ENCODE measurements around the gene MOCS3. TPM values are rescaled to one million over a fixed set of nuclear protein-coding genes. Genes with fewer than 3 reads are reported as not detected.
A peak's percentile ranks its signal among the peaks of the same experiment; 100 is the strongest.

Gene MOCS3
- total and polyA plus RNA-seq, 4 donors, result 1.0 to 3.2 (median 2.6) TPM

- intact Hi-C loops (cut with DNase I), result no loop called here
- ATAC-seq (ENCODE audit: low FRiP score) (no peak), DNase-seq (peak; percentile 48 to 82)
- Histone ChIP-seq H3K27ac (ENCODE audit: low read depth in 1 of 2, low read length in 2 of 2) (peak overlapping the region; percentile 20 to 94), H3K9me3 (ENCODE audit: control insufficient read depth, low read length) (no peaks in the 10 kb centered on the region), H3K36me3 (ENCODE audit: control insufficient read depth in 1 of 2, insufficient read depth in 2 of 2, low read length in 1 of 2) (no peaks in the 10 kb centered on the region), H3K4me3 (ENCODE audit: low read length in 2 of 2) (peak overlapping the region; percentile 74 to 95), H3K4me1 (ENCODE audit: control insufficient read depth in 1 of 2, insufficient read depth in 2 of 2, low read length in 2 of 2) (peaks cover 0 to under 1% of the 10 kb centered on the region in 2 donors), H3K27me3 (ENCODE audit: control insufficient read depth in 1 of 2, insufficient read depth in 2 of 2, low read length in 1 of 2) (no peaks in the 10 kb centered on the region)
- whole genome bisulfite sequencing, 2 donors, result 0 to 1% methylated on average over 49 to 79 of the region's 79 CpGs
Measured at GRCh38 chr20:50930139-50930975, 28.3 kb upstream of the MOCS3 start.

DNA sequence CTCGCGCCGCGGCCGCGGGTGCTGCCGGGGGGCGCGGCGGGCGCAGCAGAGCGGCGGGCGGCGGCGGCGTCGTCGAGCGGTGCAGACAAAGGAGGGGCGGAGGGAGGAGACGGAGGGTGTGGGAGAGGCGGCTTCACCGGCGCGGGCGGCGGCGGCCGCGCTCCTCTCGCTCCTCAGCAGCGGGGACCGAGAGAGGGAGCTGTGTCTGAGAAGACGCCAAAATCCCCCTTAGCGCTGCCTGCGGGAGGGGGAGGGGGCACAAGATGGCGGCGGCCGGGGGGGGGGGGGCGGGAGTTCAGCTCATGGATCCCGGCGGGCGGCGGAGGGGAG lies 27.7 kb upstream of the MOCS3 start:
- intact Hi-C loops (cut with DNase I), result loop anchor here in 1 of 2 donors (1.0 kb wide), 2 partner anchors 27 to 113 kb away; partner anchors contain the start of genes DPM1 and MOCS3
- DNase-seq (no peak), ATAC-seq (ENCODE audit: low FRiP score) (peak; percentile 67)
- peak overlapping the region; percentile 94 to 97 for H3K27ac ChIP-seq (ENCODE audit: low read depth in 1 of 2, low read length in 2 of 2)
- H3K4me1 ChIP-seq (ENCODE audit: control insufficient read depth in 1 of 2, insufficient read depth in 2 of 2, low read length in 2 of 2), result no peaks in the 10 kb centered on the region
- H3K27me3 ChIP-seq (ENCODE audit: control insufficient read depth in 1 of 2, insufficient read depth in 2 of 2, low read length in 1 of 2), result no peaks in the 10 kb centered on the region
- peaks cover 0 to 2% of the 10 kb centered on the region in 2 donors for H3K36me3 ChIP-seq (ENCODE audit: control insufficient read depth in 1 of 2, insufficient read depth in 2 of 2, low read length in 1 of 2)
- no peaks in the 10 kb centered on the region for H3K9me3 ChIP-seq (ENCODE audit: control insufficient read depth, low read length)
- peak overlapping the region; percentile 74 to 95 for H3K4me3 ChIP-seq (ENCODE audit: low read length in 2 of 2)
- WGBS, 2 donors, result 0 to 1% methylated on average over 2 to 44 of the region's 45 CpGs

GRCh38 chr20:50931306-50932015 lies 27.2 kb upstream of the MOCS3 start, which contains the start of gene ADNP:
Gene ADNP (minus strand): TSS chr20:50931437. CDS start chr20:50903996, 27,441 bp downstream.
- H3K36me3 ChIP-seq (ENCODE audit: control insufficient read depth in 1 of 2, insufficient read depth in 2 of 2, low read length in 1 of 2), result peaks cover 0 to 2% of the 10 kb centered on the region in 2 donors
- H3K27ac ChIP-seq (ENCODE audit: low read depth in 1 of 2, low read length in 2 of 2), result peak within 1 kb of the TSS; percentile 94 to 97
- 0 to 1% methylated on average over 37 to 58 of the region's 58 CpGs for WGBS, 2 donors
- no peaks in the 10 kb centered on the region for H3K9me3 ChIP-seq (ENCODE audit: control insufficient read depth, low read length)
- intact Hi-C loops (cut with DNase I), result loop anchor here in 1 of 2 donors (1.0 kb wide), 2 partner anchors 27 to 113 kb away; partner anchors contain the start of genes DPM1 and MOCS3
- peak; percentile 95 to 96 for DNase-seq
- H3K4me3 ChIP-seq (ENCODE audit: low read length in 2 of 2), result peak within 1 kb of the TSS; percentile 74 to 95
- peak; percentile 96 for ATAC-seq (ENCODE audit: low FRiP score)
- H3K4me1 ChIP-seq (ENCODE audit: control insufficient read depth in 1 of 2, insufficient read depth in 2 of 2, low read length in 2 of 2), result no peaks in the 10 kb centered on the region
- H3K27me3 ChIP-seq (ENCODE audit: control insufficient read depth in 1 of 2, insufficient read depth in 2 of 2, low read length in 1 of 2), result no peaks in the 10 kb centered on the region

- H3K9me3 ChIP-seq (ENCODE audit: control insufficient read depth, low read length), result no peaks in the 10 kb centered on the region
- intact Hi-C loops (cut with DNase I), result no loop called here
- WGBS, 2 donors, result 31 to 34% methylated on average over 6 of the region's 6 CpGs
- no peaks in the 10 kb centered on the region for H3K27me3 ChIP-seq (ENCODE audit: control insufficient read depth in 1 of 2, insufficient read depth in 2 of 2, low read length in 1 of 2)
- no peaks in the 10 kb centered on the region for H3K4me1 ChIP-seq (ENCODE audit: control insufficient read depth in 1 of 2, insufficient read depth in 2 of 2, low read length in 2 of 2)
- peaks cover 0 to 2% of the 10 kb centered on the region in 2 donors for H3K36me3 ChIP-seq (ENCODE audit: control insufficient read depth in 1 of 2, insufficient read depth in 2 of 2, low read length in 1 of 2)
- ATAC-seq (ENCODE audit: low FRiP score) (no peak), DNase-seq (no peak)
- H3K27ac ChIP-seq (ENCODE audit: low read depth in 1 of 2, low read length in 2 of 2), result peak overlapping the region in 1 of 2 donors; percentile 15
- no peak overlapping the region for H3K4me3 ChIP-seq (ENCODE audit: low read length in 2 of 2)
Measured at GRCh38 chr20:50932016-50932485, 26.6 kb upstream of the MOCS3 start.

DNA sequence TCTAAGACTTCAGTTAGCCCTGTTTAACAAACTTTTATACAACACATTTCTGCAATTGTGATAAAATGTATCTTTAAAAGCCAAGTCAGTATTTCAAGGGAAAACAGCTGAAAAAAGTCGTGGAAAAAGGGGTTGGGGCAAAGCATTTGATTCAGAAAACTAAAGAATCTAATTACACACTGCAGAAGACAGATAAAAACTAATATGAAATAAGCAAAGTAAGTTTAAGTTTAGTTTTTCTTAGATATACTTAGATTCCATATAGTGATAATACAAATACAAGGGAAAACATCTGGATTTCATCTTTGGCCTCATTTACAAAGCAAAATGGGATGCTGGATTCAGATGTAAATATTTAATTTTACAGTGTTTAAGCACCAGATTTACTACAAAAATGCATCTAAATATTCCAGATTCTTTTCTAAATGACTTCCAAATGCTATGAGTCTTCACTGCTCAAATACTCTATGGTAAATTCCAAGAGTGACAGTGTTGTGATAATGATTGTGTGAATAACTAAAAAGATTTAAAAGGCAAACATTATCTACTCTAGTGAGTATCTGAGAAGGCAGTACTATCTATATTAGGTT lies 25.8 kb upstream of the MOCS3 start:
- no peak overlapping the region for H3K27ac ChIP-seq (ENCODE audit: low read depth in 1 of 2, low read length in 2 of 2)
- H3K36me3 ChIP-seq (ENCODE audit: control insufficient read depth in 1 of 2, insufficient read depth in 2 of 2, low read length in 1 of 2), result peaks cover 0 to 2% of the 10 kb centered on the region in 2 donors
- no peak for ATAC-seq (ENCODE audit: low FRiP score)
- no peaks in the 10 kb centered on the region for H3K27me3 ChIP-seq (ENCODE audit: control insufficient read depth in 1 of 2, insufficient read depth in 2 of 2, low read length in 1 of 2)
- H3K9me3 ChIP-seq (ENCODE audit: control insufficient read depth, low read length), result no peaks in the 10 kb centered on the region
- 46 to 53% methylated on average over 1 of the region's 1 CpG for WGBS, 2 donors
- no peaks in the 10 kb centered on the region for H3K4me1 ChIP-seq (ENCODE audit: control insufficient read depth in 1 of 2, insufficient read depth in 2 of 2, low read length in 2 of 2)
- no peak for DNase-seq
- H3K4me3 ChIP-seq (ENCODE audit: low read length in 2 of 2), result no peak overlapping the region
- intact Hi-C loops (cut with DNase I), result no loop called here

DNA sequence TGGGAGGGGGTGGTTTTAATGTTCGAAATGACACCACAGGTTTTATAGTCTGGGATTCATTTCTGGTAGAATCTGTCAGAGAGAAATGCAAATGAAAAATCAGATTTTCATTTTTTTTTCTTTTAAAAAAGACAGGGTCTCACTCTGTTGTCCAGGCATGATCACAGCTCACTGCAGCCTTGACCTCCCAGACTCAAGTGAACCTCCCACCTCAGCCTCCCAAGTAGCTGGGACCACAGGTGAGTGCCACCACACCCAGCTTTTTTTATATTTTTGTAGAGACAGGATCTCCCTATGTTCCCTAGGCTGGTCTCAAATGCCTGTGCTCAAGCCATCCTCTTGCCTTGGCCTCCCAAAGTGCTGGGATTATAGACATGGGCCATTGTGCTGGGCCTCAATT lies 25.0 kb upstream of the MOCS3 start:
- H3K36me3 ChIP-seq (ENCODE audit: control insufficient read depth in 1 of 2, insufficient read depth in 2 of 2, low read length in 1 of 2), result peaks cover 0 to 2% of the 10 kb centered on the region in 2 donors
- intact Hi-C loops (cut with DNase I), result no loop called here

DNA sequence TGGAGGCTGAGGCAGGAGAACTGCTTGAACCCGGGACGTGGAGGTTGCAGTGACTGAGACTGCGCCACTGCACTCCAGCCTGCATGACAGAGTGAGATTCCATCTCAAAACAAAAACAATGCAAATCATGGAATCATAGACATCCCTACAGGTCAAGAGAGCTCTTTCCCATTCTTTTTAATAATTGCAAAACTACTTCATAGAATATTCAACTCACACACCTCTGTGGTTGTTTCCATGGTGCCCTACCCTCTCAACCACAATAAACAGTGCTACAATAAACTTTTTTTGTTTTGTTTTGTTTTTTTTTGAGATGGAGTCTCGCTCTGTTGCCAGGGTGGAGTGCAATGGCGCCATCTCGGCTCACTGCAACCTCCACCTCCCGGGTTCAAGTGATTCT lies 15.5 kb upstream of the MOCS3 start:
- Histone ChIP-seq H3K9me3 (ENCODE audit: control insufficient read depth, low read length) (no peaks in the 10 kb centered on the region), H3K36me3 (ENCODE audit: control insufficient read depth in 1 of 2, insufficient read depth in 2 of 2, low read length in 1 of 2) (peaks cover 3 to 7% of the 10 kb centered on the region in 2 donors), H3K4me3 (ENCODE audit: low read length in 2 of 2) (no peak overlapping the region), H3K27ac (ENCODE audit: low read depth in 1 of 2, low read length in 2 of 2) (no peak overlapping the region), H3K27me3 (ENCODE audit: control insufficient read depth in 1 of 2, insufficient read depth in 2 of 2, low read length in 1 of 2) (no peaks in the 10 kb centered on the region), H3K4me1 (ENCODE audit: control insufficient read depth in 1 of 2, insufficient read depth in 2 of 2, low read length in 2 of 2) (no peaks in the 10 kb centered on the region)
- 95% methylated on average over 7 of the region's 7 CpGs for WGBS, 2 donors
- intact Hi-C loops (cut with DNase I), result no loop called here
- DNase-seq (no peak), ATAC-seq (ENCODE audit: low FRiP score) (no peak)

More for the DNA sequence above, 25.0 kb upstream of the MOCS3 start:
- no peak overlapping the region for H3K27ac ChIP-seq (ENCODE audit: low read depth in 1 of 2, low read length in 2 of 2)
- H3K4me1 ChIP-seq (ENCODE audit: control insufficient read depth in 1 of 2, insufficient read depth in 2 of 2, low read length in 2 of 2), result no peaks in the 10 kb centered on the region
- no peak for DNase-seq
- WGBS, 2 donors, result 93% methylated on average over 1 of the region's 1 CpG
- ATAC-seq (ENCODE audit: low FRiP score), result no peak
- H3K27me3 ChIP-seq (ENCODE audit: control insufficient read depth in 1 of 2, insufficient read depth in 2 of 2, low read length in 1 of 2), result no peaks in the 10 kb centered on the region
- H3K4me3 ChIP-seq (ENCODE audit: low read length in 2 of 2), result no peak overlapping the region
- H3K9me3 ChIP-seq (ENCODE audit: control insufficient read depth, low read length), result no peaks in the 10 kb centered on the region

- Histone ChIP-seq H3K4me1 (ENCODE audit: control insufficient read depth in 1 of 2, insufficient read depth in 2 of 2, low read length in 2 of 2) (no peaks in the 10 kb centered on the region), H3K9me3 (ENCODE audit: control insufficient read depth, low read length) (no peaks in the 10 kb centered on the region), H3K27ac (ENCODE audit: low read depth in 1 of 2, low read length in 2 of 2) (no peak overlapping the region), H3K27me3 (ENCODE audit: control insufficient read depth in 1 of 2, insufficient read depth in 2 of 2, low read length in 1 of 2) (no peaks in the 10 kb centered on the region), H3K36me3 (ENCODE audit: control insufficient read depth in 1 of 2, insufficient read depth in 2 of 2, low read length in 1 of 2) (peaks cover 3 to 8% of the 10 kb centered on the region in 2 donors), H3K4me3 (ENCODE audit: low read length in 2 of 2) (no peak overlapping the region)
- DNase-seq (no peak), ATAC-seq (ENCODE audit: low FRiP score) (no peak)
- 85 to 88% methylated on average over 4 of the region's 4 CpGs for WGBS, 2 donors
- intact Hi-C loops (cut with DNase I), result no loop called here
Measured at GRCh38 chr20:50948132-50948785, 10.4 kb upstream of the MOCS3 start.

Measured in aorta (tissue), 5 donors.